Spinal cord (tissue), 10 donors: ENCODE results near the gene CUL3. TPM values are rescaled to one million over a fixed set of nuclear protein-coding genes. Genes with fewer than 3 reads are reported as not detected.

Experiments
- DNase-seq, 6 donors: peaks; one replicate each; pipeline versions ENCODE4 v3.0.0 to v3.0.0-alpha.2; 2013 to 2015; ENCODE audit warnings: low spot score in 6 of 6, low read depth in 4 of 6
- H3K27ac ChIP-seq: one replicate; pipeline ENCODE4 v1.5.1; 2013; ENCODE audit warnings: low read depth, low read length, control low read depth
- H3K27me3 ChIP-seq: one replicate; pipeline ENCODE4 v1.6.1; 2013; ENCODE audit warnings: low read length; ENCODE audit not compliant: control insufficient read depth, insufficient read depth
- H3K36me3 ChIP-seq: one replicate; pipeline ENCODE4 v1.6.1; 2013; ENCODE audit warnings: low read length; ENCODE audit not compliant: control insufficient read depth, insufficient read depth
- H3K4me1 ChIP-seq: one replicate; pipeline ENCODE4 v1.6.1; 2013; ENCODE audit warnings: low read length; ENCODE audit not compliant: control insufficient read depth, insufficient read depth
- H3K4me3 ChIP-seq: one replicate; pipeline ENCODE4 v1.5.1; 2013; ENCODE audit warnings: low read depth, low read length, control low read depth
- H3K9me3 ChIP-seq: one replicate; pipeline ENCODE4 v1.6.1; 2013; ENCODE audit warnings: low read length; ENCODE audit not compliant: control insufficient read depth, insufficient read depth
- WGBS: methylation state at CpG from one replicate; pipeline ENCODE4 v1.1.5; 2013; ENCODE audit warnings: missing lambda C conversion rate; ENCODE audit not compliant: insufficient coverage; 5-methylcytosine and 5-hydroxymethylcytosine counted together
- polyA plus RNA-seq, 2 donors: library from polyadenylated mRNA; unstranded; fragments of 120-200 nt; gene quantifications; one replicate each; pipeline ENCODE4 v1.2.1, GENCODE V29; 2013; ENCODE audit not compliant: insufficient read length in 2 of 2
- total RNA-seq, 2 donors: library from RNA; depleted of rRNA in 1 of 2; stranded (reverse); fragments of 120-200 nt in 1 of 2; fragments of >200 nt in 1 of 2; gene quantifications; one replicate each; pipeline versions ENCODE4 v1.2.3 to v1.2.4, GENCODE V29; 2013 to 2014
- donor health status: healthy.

CUL3 gene
- total and polyA plus RNA-seq, 4 donors = 92.0 to 113 (median 99.7) TPM

GRCh38 chr2:224421065-224421464, 164.1 kb downstream of the CUL3 start:
- Histone ChIP-seq H3K4me3 (no peak overlapping the region), H3K27ac (no peak overlapping the region), H3K36me3 (no peaks in the 10 kb centered on the region), H3K27me3 (no peaks in the 10 kb centered on the region), H3K9me3 (peaks cover 4% of the 10 kb centered on the region), H3K4me1 (no peaks in the 10 kb centered on the region)
- DNase-seq = no peak
- no CpG with 5 or more reads among the region's 2 CpGs for WGBS

Other genes starting within 250 kb of the CUL3 start
- gene FAM124B, start 183.3 kb downstream of the CUL3 start, total RNA-seq = 10 to 100 TPM in 1 of 2 donors, 1 to 10 TPM in 1; 6.8 to 17.2 TPM
- 1 to 10 TPM; 6.7 to 7.4 TPM for gene FAM124B, start 183.3 kb downstream of the CUL3 start, polyA plus RNA-seq
- not detected for gene CCDC195, start 131.0 kb upstream of the CUL3 start, total RNA-seq
- not detected for gene CCDC195, start 131.0 kb upstream of the CUL3 start, polyA plus RNA-seq